AG04450 (cell line): ENCODE measurements around the gene IRGC. TPM values are rescaled to one million over a fixed set of nuclear protein-coding genes. Genes with fewer than 3 reads are reported as not detected.

Experiments
- CTCF ChIA-PET: fragments of 300-600, 350-600 bp; formaldehyde crosslinking; extraction: SDS; loops from one replicate; lab custom pipeline; 2022; ENCODE audit warnings: antibody characterized with exemption, inconsistent platforms; lab: Charles Lee
- POLR2A ChIA-PET: fragments of 350-600 bp; formaldehyde crosslinking; extraction: SDS; loops from one replicate; lab custom pipeline; 2021; ENCODE audit warnings: antibody characterized with exemption, inconsistent platforms; lab: Yijun Ruan, JAX
- DNase-seq: peaks from one replicate; pipeline ENCODE4 v3.0.0-alpha.2; 2011; ENCODE audit warnings: low read depth, low spot score
- H3K27ac ChIP-seq: one replicate; pipeline ENCODE4 v1.5.1; 2012; ENCODE audit warnings: low read depth, low read length, control low read depth
- H3K27me3 ChIP-seq: one replicate; pipeline ENCODE4 v1.6.0; 2012; ENCODE audit warnings: low read length; ENCODE audit not compliant: control insufficient read depth, insufficient read depth
- H3K4me3 ChIP-seq: 2 replicates; pipeline ENCODE4 v1.5.1; 2011; ENCODE audit warnings: mild to moderate bottlenecking, low read depth, low read length, control low read depth
- H3K9me3 ChIP-seq: 2 replicates; pipeline ENCODE4 v1.5.1; 2012; ENCODE audit warnings: low read length; ENCODE audit not compliant: control insufficient read depth, insufficient read depth
- CTCF ChIP-seq: IDR thresholded peaks from 2 replicates; pipeline ENCODE4 v1.5.1; 2011; ENCODE audit warnings: low read depth, low read length, control low read depth, inconsistent platforms
- polyA plus RNA-seq: library from polyadenylated mRNA; depleted of rRNA; stranded (reverse); fragments of >200 nt; gene quantifications from 2 replicates; pipeline ENCODE4 v1.2.3, GENCODE V29; 2011

IRGC gene
- polyA plus RNA-seq, 1 experiment, result not detected

GRCh38 chr19:43694553-43694952 is 21.3 kb upstream of the IRGC start:
- ChIA-PET CTCF (no interaction called here), POLR2A (no interaction called here)
- Histone ChIP-seq H3K27ac (no peak overlapping the region), H3K4me3 (no peak overlapping the region), H3K27me3 (peaks cover 5% of the 10 kb centered on the region), H3K9me3 (peaks cover 20% of the 10 kb centered on the region; the same call in 1 of the 2 replicates)
- TF ChIP-seq CTCF, result no peak
- DNase-seq, result no peak

- ChIA-PET CTCF (no interaction called here), POLR2A (no interaction called here)
- TF ChIP-seq CTCF, result no peak
- peaks cover 20% of the 10 kb centered on the region; the same call in 1 of the 2 replicates for H3K9me3 ChIP-seq
- H3K27me3 ChIP-seq, result peaks cover 5% of the 10 kb centered on the region
- H3K27ac ChIP-seq, result no peak overlapping the region
- DNase-seq, result no peak
- no peak overlapping the region for H3K4me3 ChIP-seq
Measured at GRCh38 chr19:43695985-43696704, 19.7 kb upstream of the IRGC start.

- CTCF ChIA-PET, result interaction anchor here (1.0 kb wide), 1 partner anchor 48 kb away, joined by 3 read pairs; no protein-coding TSS in a partner anchor
Measured at GRCh38 chr19:43697295-43697694, 18.6 kb upstream of the IRGC start.

GRCh38 chr19:43699506-43700394 is 16.1 kb upstream of the IRGC start:
- POLR2A ChIA-PET, result interaction anchor here (3.6 kb wide), 1 partner anchor 30 kb away, joined by 17 read pairs; the partner anchor contains the start of gene PLAUR
- peaks cover 5% of the 10 kb centered on the region for H3K27me3 ChIP-seq
- H3K9me3 ChIP-seq, result peaks cover 7% of the 10 kb centered on the region; the same call in 1 of the 2 replicates
- CTCF ChIA-PET, result no interaction called here
- peak; percentile 13; the same call in 1 of the 2 replicates for TF ChIP-seq CTCF
- peak overlapping the region; percentile 20; the same call in 1 of the 2 replicates for H3K4me3 ChIP-seq
- no peak for DNase-seq
- peak overlapping the region; percentile 95 for H3K27ac ChIP-seq

More at GRCh38 chr19:43697295-43697694, 18.6 kb upstream of the IRGC start:
- POLR2A ChIA-PET, result interaction anchor here (0.8 kb wide), 1 partner anchor 29 kb away, joined by 3 read pairs; no protein-coding TSS in a partner anchor
- Histone ChIP-seq H3K4me3 (no peak overlapping the region), H3K9me3 (peaks cover 11% of the 10 kb centered on the region; the same call in 1 of the 2 replicates), H3K27me3 (peaks cover 4% of the 10 kb centered on the region), H3K27ac (no peak overlapping the region)
- TF ChIP-seq CTCF, result no peak
- no peak for DNase-seq
